SH-SY5Y (cell line): ENCODE data around the gene RAMP3.

Experiments
- GATA2 ChIP-seq: IDR thresholded peaks from 2 replicates; pipeline ENCODE4 v1.6.1; 2011; ENCODE audit warnings: mild to moderate bottlenecking, low read depth, low read length
- GATA3 ChIP-seq: IDR thresholded peaks from 2 replicates; pipeline ENCODE4 v1.6.1; 2011; ENCODE audit warnings: low read depth, mild to moderate bottlenecking, low read length, moderate library complexity

Gene RAMP3

GRCh38 chr7:45178241-45179225 is 20.9 kb downstream of the RAMP3 start:
- TF ChIP-seq GATA3 (no peak), GATA2 (no peak)

GRCh38 chr7:45179666-45180065 is 22.1 kb downstream of the RAMP3 start:
- TF ChIP-seq GATA3 (no peak), GATA2 (no peak)

GRCh38 chr7:45180084-45180986 is 22.7 kb downstream of the RAMP3 start:
- TF ChIP-seq GATA3 (no peak), GATA2 (no peak)

GRCh38 chr7:45181286-45181960 is 23.8 kb downstream of the RAMP3 start:
- TF ChIP-seq GATA2 (no peak), GATA3 (no peak)

GRCh38 chr7:45181991-45182855 is 24.6 kb downstream of the RAMP3 start:
- TF ChIP-seq GATA3 (no peak), GATA2 (no peak)

GRCh38 chr7:45182856-45183710 is 25.5 kb downstream of the RAMP3 start:
- TF ChIP-seq GATA2 (no peak), GATA3 (no peak)

GRCh38 chr7:45183711-45184210 is 26.2 kb downstream of the RAMP3 start:
- TF ChIP-seq GATA3 (no peak), GATA2 (no peak)

GRCh38 chr7:45184326-45185027 is 26.9 kb downstream of the RAMP3 start:
- TF ChIP-seq GATA3 (no peak), GATA2 (no peak)

GRCh38 chr7:45185028-45185863 is 27.7 kb downstream of the RAMP3 start:
- TF ChIP-seq GATA3 (no peak), GATA2 (no peak)

- TF ChIP-seq GATA2 = no peak
- no peak for TF ChIP-seq GATA3
These were observed 28.3 kb downstream of the RAMP3 start for GRCh38 chr7:45185864-45186250.
